Glomerular visceral epithelial cell (primary cell): ENCODE measurements around the gene MTF1.
"Not testable (repeated sequence)": the region's sequence is repeated elsewhere in the genome, so short reads cannot be mapped to it uniquely, and the experiment has no call there.

Experiments
- DNase-seq: peaks from one replicate; pipeline ENCODE4 v3.0.0-alpha.2; 2016; ENCODE audit errors: extremely low spot score

Gene MTF1

DNA sequence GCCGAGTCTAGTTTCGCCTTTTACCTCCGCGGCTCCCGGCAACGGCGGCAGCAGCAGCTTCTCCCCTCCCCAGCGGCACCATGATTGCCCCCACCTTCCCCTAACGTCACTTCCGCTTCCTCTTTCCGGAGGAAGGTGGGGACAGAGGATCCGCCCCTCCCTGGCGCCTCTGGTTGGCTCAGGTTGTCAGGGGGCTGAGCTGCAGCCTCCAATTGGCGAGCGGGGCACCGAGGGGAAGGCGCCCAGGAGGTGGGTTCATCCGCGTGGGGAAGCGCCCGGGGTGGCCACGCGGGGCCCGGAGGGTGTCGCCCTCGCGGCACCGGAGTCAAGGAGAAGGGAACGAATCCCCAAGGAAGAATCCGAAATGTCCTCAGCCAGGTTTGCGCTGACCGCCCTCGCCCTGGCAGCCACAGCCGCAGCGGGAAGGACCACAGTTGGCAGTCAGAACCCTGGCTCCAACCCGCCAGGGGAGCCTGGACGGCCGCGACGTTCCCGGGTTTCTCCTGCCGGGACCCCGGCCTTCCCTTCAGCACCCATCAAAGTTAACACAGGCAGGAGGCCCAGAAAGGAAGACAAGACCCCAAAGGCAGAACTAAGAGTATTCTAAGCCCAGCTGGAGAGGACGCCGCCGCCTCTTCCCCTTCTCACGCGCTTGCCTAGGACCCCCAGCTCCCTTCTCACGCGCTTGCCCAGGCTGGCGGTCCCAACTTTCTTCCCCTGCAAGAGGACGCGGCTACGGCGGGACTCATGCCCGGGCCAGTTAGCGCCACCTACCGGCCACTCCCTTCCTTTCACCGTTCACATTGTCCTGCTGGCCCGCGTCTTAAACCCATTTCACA lies at the start of gene MTF1:
Gene MTF1, minus strand, starts transcription at position 86 of the 839 bp plus-strand sequence. CDS start 1,934 bp downstream, outside the sequence.
- peak; percentile 97 for DNase-seq

DNA sequence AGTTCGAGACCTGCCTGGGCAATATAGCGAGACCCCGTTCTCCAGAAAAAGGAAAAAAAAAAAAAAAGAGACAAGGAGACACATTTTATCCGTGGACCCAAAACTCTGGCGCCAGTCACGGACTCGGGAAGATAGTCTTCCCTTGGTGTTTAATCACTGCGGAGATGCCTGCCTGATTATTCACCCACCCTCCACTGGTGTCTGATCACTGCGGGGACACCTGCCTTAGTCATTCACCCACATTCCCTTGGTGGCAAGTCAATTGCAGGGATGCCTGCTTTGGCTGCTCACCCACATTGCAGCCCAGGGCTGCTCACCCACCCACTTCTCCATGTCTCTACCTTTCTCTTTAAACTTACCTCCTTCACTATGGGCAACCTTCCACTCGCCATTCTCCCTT lies 49.1 kb upstream of the MTF1 start:
- DNase-seq = not testable (repeated sequence)

DNA sequence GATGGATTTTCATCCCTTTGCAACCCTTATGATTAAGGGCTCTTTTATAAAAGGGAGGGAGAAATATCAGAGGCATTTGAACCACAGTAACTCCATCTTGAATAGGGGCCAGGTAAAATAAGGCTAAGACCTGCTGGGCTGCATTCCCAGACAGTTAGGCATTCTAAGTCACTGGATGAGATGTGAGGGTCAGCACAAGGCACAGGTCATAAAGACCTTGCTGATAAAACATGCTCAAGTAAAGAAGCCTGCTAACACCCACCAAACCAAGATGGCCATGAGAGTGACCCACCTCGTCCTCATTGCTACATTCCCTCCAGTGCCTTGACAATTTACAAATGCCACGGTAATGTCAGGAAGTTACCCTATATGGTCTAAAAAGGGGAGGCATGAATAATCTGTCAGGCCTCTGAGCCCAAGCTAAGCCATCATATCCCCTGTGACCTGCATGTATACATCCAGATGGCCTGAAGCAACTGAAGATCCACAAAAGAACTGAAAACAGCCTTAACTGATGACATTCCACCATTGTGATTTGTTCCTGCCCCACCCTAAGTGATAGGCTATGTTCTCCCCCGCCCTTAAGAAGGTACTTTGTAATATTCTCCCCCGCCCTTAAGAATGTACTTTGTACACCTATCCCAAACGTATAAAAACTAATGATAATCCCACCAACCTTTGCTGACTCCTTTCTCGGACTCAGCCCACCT lies 48.2 kb upstream of the MTF1 start:
- DNase-seq = not testable (repeated sequence)

DNA sequence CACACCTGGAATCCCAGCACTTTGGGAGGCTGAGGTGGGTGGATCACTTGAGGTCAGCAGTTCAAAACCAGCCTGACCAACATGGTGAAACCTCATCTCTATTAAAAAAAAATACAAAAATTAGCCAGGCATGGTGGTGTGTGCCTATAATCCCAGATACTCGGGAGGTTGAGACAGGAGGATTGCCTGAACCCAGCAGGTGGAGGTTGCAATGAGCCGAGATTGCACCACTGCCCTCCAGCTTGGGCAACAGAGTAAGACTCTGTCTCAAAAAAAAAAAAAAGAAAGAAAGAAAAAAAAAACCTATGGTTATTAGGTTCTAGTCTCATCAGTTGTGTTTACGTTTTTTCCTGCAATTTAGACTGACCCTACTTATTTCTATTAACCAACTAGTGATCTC lies 47.2 kb upstream of the MTF1 start:
- not testable (repeated sequence) for DNase-seq

DNA sequence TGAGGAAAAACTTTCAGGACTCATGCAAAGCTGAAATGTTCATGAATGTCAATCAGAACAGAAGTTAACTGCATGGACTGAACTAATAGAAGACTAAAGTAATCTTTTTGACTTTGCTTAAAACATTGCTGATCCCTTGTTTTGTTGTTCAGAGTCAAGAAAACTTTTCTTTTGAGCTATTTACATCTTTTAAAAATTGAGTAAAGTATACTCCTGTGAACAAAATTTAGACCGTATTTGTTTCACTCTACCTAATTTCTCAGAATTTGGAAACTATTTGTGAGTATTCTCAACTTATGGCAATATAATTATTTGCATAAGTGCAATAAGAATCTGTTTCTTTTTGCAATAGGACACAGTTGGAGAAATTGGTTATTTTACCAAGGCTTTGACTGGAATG lies 46.3 kb upstream of the MTF1 start:
- DNase-seq = no peak

DNA sequence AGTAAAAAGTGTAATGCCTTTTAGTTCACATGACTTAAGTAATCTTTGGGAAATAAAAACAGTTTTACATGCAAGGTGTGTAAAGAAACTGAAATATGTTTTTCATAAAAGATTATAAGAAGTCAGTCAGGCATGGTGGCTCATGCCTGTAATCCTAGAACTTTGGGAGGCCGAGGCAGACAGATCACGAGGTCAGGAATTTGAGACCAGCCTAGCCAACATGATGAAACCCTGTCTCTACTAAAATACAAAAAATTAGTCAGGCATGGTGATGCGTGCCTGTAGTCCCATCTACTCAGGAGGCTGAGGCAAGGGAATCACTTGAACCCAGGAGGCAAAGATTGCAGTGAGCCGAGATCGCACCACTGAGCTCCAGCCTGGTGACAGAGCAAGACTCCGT lies 44.5 kb upstream of the MTF1 start:
- DNase-seq = not testable (repeated sequence)

DNA sequence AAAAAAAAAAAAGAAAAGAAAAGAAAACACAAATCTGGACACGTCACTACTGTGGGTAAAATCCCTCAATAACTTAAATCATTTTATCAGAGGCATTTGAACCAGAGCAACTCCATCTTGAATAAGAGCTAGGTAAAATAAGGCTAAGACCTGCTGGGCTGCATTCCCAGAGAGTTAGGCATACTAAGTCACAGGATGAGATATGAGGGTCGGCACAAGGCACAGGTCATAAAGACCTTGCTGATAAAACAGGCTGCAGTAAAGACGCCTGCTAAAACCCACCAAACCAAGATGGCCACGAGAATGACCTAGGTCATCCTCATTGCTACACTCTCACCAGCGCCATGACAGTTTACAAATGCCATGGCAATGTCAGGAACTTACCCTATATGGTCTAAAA lies 43.6 kb upstream of the MTF1 start:
- no peak for DNase-seq

DNA sequence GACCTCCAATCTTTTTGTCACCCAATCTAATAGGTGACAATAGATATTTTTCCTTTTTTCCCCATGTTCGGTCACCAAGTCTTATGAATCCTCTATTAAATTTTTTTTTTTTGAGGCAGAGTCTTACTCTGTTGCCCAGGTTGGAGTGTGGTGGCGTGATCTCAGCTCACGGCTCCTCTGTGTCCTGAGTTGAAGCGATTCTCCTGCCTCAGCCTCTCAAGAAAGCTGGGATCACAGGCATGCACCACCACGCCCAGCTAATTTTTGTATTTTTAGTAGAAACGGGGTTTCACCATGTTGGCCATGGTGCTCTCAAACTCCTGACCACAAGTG lies 42.5 kb upstream of the MTF1 start:
- DNase-seq = no peak

DNA sequence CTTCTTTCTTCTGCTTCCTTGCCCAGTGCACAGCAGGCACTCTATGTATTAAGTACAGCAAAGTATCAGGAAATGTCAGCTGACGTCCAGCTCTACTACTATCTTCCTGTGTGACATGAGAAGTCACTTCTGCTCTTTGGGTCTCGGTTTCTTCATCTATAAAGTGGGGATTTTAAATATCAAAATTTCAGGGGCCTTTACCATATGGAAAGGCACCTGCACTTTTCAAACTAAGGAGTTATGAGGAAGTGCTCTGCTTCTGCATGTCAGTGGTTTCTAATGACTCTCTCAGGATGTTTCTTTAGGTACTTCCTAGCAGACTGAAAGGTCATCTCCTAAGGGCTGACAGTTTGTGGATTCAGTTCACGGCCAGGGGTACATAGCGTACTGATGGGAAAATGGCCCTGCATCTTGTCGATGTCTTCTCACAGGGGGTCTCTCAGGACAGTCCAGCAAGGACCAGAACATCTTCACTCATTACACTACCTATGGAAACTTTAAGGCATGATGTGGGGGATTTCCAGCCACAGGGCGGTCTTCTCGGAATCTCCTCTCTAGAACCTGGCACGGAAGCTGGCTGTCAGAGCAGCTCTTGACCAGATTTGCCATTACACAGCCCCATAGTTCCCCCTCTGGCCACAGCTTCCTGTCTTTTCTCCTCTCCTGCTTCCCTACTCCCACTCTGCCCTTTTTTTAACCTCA lies 42.0 kb upstream of the MTF1 start:
- no peak for DNase-seq

DNA sequence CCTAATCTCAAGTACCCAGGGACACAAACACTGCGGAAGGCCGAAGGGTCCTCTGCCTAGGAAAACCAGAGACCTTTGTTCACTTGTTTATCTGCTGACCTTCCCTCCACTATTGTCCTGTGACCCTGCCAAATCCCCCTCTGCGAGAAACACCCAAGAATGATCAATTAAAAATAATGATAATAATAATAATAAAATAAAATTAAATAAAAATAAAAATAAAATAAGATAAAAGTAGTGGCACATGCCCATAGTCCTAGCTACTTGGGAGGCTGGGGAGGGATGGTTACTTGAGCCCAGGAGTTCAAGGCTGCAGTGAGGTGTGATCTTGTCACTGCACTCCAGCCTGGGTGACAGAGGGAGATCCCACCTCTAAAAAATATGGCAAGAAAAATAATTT lies 38.2 kb upstream of the MTF1 start:
- not testable (repeated sequence) for DNase-seq

DNA sequence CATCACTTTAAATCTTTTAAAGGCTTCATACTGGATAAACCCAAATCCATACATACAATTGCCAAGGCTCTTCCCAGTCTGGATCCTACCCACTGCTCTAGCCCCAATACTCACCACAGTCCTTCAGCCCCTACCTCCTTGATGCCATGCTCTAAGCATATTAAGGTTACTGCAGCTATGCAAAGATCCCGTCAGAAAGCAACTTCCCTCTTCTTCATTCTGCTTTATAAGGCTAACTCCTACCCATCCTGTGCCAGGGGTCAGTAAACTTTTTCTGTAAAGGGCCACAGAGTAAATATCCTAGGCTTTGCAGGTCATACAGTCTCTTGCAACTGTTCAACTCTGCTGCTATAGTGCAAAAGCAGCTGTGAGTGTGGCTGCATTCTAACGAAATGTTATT lies 34.3 kb upstream of the MTF1 start:
- DNase-seq = no peak

DNA sequence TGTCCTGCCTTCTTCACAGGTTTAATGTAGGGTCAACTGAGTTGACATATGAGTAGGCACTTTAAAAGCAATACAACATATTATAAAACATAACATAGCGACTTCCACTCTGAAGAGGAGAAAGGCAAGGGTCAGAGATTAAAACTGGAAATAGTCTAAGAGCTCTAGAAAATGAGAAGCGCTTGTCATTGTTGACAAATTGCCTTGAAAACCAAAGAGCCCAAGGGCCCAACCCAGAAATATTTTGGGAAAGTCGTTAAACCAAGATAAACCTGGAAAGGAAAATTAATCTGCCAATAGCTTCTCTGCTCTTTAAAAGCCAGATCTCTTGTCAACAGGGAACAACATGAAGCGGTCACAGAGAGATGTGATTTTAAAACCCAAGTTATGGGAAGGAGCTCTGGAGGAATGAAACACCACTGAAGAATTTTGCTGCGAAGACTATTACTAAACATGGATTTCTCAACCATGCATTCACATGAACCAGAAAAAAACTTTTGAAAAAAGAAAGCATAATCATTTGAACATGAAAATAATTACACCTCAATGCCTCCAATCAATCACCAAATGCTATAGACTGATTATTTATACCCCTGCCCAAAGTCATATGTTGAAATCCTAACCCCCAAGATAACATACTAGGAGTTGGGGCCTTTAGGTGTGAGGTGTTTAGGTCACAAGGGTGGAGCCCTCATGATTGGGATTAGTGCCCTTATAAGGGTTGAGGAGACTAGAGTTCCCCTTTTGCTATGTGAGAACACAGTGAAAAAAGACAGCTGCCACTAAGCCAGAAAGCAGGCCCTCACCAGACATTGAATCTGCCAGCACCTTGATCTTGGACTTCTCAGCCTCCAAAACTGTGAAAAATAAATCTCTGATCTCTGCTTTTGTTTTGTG lies 33.0 kb upstream of the MTF1 start:
- no peak for DNase-seq

DNA sequence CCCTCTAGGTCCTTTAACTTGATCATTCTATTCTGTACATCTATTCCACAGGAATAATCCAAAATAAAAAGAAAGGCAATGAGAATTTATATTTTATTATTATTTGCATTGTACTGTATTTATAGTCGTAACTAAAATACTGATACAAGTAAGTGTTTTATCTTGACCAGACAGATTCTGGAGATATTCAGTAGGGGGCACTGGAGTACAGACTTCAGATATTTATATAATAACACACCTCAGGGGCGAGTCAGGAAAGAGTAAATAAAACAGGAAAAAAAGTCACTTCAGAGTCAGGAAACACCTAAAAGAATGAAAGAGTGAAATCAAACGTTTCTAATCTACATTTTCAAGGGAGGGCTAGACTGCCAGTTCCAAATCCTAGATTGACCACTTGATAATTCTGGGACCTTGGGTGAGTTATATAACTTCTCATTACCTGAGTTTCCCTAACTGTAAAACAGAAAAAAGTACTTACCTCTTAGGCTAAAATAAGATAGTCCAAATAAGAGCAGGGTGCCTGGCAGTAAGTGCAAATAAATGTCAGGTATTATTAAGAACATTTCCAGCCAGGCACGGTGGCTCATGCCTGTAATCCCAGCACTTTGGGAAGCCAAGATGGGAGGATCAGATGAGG lies 31.1 kb upstream of the MTF1 start:
- peak; percentile 41 for DNase-seq

DNA sequence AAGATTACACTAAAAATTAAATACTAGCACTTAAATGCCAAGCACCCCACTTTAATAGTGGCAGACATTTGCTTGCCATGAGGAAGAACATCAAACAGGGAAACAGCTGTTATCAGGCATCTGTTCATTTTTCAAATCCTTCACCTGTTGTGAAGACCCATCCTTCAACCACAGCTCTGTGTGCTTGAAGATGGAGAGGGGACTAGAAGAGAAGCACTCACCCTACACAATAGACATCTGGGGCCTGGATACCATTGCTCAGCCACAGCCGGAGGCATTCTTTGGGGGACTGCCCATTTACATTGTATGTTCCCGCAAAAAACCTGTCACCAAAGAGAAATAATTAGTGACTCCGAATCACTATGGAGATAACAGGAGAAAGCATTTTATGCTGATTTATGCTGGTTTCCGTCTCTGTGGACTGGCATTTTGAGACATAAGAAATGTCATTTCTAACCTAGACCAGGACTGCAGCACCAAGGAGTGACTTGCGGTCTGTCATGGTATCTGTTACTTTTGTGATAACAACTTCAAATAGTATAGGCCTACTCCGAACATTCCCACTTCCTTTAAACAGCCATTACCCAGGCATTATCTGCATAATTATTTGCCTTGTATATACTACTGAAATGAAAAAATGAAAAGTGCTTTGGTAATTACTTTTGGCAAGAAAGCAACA lies 28.8 kb upstream of the MTF1 start:
- no peak for DNase-seq

DNA sequence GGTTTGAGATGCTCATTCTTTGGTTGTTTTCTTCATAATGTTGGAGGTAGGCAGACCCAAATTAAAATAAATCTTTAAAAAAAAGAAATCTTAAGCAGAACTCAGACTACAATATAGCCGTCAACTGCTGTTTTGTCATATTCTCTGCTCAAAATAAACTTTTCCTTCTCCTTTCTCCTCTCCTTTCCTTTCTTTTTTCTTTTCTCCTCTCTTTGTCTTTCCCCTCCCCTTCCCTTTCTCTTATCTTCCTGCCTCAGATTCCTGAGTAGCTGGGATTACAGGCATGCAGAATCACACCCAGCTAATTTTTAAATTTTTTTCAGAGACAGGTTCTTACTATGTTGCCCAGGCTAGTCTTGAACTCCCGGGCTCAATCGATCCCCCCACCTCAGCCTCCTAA lies 24.8 kb upstream of the MTF1 start:
- DNase-seq = no peak

DNA sequence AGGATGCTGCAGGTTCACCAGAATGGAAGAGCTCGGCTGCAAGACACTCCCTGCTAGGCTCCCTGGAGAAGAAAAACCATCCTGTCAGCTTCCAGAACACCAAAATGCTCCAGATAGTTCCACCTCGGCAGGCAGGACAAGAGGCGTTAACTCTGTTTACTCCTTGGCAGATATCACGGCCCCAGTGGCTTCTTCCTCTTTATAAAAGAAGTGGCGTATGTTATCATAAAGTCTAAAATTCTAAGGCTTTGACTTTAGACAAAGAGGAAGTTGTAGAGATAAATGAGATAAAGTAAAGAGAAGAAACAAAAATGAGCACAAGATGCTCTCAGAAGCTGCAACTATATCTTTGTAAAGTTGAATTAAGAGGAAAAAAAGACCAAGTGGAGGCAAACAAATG lies 24.3 kb upstream of the MTF1 start:
- DNase-seq = no peak

DNA sequence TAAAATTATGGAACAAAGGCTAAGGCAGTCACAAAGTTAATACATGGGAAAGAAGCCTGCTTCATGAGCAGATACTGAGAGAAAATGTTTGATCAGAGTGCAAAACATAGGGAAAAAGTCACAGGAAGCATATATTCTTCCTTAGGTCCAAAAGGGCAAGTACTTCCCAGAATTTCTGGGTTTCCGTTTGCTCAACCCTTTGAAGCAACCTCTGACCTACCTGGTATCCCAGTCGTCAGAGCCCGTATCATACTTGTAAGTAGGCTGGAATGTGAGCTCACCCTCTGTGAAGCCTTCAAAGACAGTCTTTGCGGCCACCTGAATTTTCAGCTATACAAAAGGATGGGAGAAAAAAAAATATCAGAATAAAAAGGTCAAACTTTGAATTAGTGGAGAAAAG lies 20.5 kb upstream of the MTF1 start:
- DNase-seq = no peak

DNA sequence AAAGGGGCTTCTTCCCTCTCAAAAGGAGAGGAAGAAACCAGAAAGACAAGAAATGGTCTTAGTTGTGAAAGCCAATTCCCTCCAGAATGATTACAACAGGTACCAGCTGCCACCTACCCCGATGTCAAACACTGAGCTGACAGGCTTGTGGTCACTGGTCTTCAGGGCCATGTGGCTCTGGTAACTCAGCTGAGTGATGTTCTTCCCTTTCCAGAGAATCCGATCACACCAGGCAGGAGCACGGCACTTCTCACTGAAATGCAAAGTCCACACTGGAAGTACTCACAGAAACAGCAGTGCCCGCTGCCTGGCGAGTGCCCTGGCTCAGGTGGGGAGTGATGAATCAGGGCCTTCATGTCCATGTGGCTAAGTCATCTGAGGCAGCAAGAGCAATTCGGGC lies 18.7 kb upstream of the MTF1 start:
- no peak for DNase-seq

DNA sequence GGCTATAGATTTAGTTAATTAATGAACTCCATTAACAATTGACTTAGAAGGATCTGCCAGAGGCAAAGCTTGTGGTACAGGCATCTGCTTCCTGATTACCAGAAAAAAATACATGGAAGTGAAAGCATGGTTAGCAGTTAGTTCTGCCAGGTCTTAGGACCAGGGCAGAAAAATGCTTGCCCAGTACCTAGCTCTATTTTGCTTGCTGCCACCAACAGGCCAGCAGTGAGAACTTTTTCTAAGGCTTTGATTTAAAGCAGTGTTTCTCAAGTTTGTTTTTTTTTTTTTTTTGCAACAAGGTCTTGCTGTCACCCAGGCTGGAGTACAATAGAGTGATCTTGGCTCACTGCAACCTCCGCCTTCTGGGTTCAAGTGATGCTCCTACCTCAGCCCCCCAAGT lies 16.4 kb upstream of the MTF1 start:
- DNase-seq = no peak

DNA sequence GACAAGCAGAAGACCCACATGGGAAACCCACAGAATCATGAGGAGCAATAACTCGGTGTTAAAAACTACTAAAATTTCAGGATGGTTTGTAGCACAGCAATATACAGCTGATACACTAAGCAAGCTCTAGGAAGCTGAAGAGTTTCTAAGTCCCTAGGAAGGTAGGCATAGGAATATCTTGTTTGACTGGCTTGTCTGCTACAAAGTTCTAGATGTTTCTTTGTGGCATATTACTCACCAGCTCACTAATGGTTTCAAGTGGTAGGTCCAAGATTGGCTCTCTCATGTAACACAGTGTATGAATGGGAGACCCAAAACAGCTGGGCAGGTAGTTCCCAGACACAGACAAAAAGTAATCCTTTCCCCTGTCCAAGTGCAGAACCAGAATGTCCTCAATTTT lies 13.3 kb upstream of the MTF1 start:
- no peak for DNase-seq

DNA sequence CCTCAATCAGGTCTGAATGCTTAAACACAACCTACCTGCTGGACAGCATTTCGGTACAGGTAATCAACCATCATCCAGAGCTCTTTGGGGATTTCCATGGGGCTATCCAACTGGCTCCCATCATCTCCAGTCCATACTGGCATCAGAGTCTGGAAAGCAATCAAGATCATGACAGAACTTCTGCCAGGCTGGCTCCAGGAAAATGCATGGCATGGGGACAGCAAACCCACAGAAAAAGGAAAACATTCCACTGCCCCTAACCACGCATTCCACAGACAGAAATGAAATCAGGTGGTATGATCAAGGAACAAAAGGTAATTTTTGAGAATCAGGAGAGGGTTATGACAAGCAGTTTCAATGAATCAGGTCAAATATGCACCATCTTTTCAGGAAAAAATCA lies 9.1 kb upstream of the MTF1 start:
- peak; percentile 17 for DNase-seq
